ENCODE measurements around the gene WASF1. TPM values are rescaled to one million over a fixed set of nuclear protein-coding genes. Genes with fewer than 3 reads are reported as not detected.

Gene WASF1
- total RNA-seq, 4 donors from 2014 or later: 10.7 to 20.9 (median 16.3) TPM

GRCh38 chr6:110178626-110179405 is 654 bp downstream of the WASF1 start:
- TF ChIP-seq POLR2A (IDR thresholded peaks at IDR 0.05): no peak
- TF ChIP-seq, protein P1, sequence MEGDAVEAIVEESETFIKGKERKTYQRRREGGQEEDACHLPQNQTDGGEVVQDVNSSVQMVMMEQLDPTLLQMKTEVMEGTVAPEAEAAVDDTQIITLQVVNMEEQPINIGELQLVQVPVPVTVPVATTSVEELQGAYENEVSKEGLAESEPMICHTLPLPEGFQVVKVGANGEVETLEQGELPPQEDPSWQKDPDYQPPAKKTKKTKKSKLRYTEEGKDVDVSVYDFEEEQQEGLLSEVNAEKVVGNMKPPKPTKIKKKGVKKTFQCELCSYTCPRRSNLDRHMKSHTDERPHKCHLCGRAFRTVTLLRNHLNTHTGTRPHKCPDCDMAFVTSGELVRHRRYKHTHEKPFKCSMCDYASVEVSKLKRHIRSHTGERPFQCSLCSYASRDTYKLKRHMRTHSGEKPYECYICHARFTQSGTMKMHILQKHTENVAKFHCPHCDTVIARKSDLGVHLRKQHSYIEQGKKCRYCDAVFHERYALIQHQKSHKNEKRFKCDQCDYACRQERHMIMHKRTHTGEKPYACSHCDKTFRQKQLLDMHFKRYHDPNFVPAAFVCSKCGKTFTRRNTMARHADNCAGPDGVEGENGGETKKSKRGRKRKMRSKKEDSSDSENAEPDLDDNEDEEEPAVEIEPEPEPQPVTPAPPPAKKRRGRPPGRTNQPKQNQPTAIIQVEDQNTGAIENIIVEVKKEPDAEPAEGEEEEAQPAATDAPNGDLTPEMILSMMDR (IDR thresholded peaks at IDR 0.05): peak in 5 of 6 experiments; percentile 53 to 73 (median 60)
- H3K27me3 ChIP-seq: no peaks in the 10 kb centered on the region
- peaks cover 24 to 48% (median 27%) of the 10 kb centered on the region in 3 donors for H3K4me1 ChIP-seq
- H3K27ac ChIP-seq: peak overlapping the region; percentile 80 to 92 (median 90)
- peak overlapping the region; percentile 72 to 84 (median 82) for H3K4me3 ChIP-seq
- DNase-seq: no peak
- intact Hi-C loops (cut with DNase I): no loop called here
- H3K9me3 ChIP-seq: no peaks in the 10 kb centered on the region
- 1% methylated on average over 13 to 17 of the region's 66 CpGs for WGBS, 2 donors
- no peaks in the 10 kb centered on the region for H3K36me3 ChIP-seq

DNA sequence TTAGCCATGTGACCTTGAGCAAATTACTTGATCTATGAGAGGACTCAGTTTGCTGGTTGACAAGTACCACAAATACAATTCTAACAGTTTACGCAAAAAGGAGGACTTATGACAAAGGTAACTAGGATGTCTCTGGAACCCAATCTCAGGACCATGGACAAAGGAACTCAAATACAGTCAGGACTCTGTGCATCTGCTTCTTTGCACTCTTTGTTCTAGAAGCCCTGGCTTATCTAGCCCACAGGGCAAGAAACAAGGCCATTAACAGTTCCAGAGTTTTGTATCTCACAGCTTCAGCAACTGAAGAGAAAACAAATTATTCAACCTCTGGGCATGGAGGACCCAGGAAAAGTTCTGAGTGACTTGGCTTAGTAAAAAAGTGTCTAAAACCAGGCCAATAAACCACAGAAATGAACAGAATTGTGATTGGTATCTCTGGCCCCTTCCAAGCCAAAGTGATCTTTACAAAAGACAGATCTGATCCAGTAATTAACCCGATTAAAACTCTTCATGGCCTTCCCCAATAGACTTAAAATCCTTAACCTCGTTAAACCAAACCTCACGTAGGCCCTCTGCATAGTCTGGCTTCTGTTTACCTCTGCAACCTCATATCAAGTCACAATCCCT is 5.9 kb downstream of the WASF1 start:
- Histone ChIP-seq H3K36me3 (no peaks in the 10 kb centered on the region), H3K9me3 (no peaks in the 10 kb centered on the region), H3K4me3 (no peak overlapping the region), H3K27me3 (no peaks in the 10 kb centered on the region), H3K27ac (no peak overlapping the region), H3K4me1 (peaks cover 0 to 13% (median 0%) of the 10 kb centered on the region in 3 donors)
- no peak for DNase-seq
- intact Hi-C loops (cut with DNase I): no loop called here
- 78 to 88% methylated on average over 4 of the region's 4 CpGs for WGBS, 2 donors
- TF ChIP-seq, protein P1 (IDR thresholded peaks at IDR 0.05): no peak
- TF ChIP-seq POLR2A (IDR thresholded peaks at IDR 0.05): no peak

DNA sequence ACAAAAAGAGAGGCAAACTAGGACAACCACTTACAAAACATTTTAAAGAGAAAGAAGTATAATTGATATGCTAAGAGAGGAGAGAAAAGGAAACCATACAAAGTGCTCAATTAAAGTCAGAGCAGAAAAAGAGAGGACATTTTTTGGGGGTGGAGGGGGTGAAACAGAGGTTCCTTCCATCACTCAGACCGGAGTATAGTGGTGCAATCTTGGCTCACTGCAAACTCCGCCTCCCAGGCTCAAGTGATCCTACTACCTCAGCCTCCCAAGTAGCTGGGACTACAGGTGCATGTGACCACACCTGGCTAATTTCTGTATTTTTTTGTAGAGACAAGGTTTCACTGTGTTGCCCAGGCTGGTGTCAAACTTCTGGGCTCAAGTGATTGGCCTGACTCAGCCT is 9.4 kb downstream of the WASF1 start:
- DNase-seq: no peak
- Histone ChIP-seq H3K27ac (no peak overlapping the region), H3K4me3 (no peak overlapping the region), H3K27me3 (no peaks in the 10 kb centered on the region), H3K36me3 (no peaks in the 10 kb centered on the region), H3K9me3 (no peaks in the 10 kb centered on the region), H3K4me1 (no peaks in the 10 kb centered on the region)
- intact Hi-C loops (cut with DNase I): no loop called here
- 92% methylated on average over 2 of the region's 2 CpGs for WGBS, 2 donors
- TF ChIP-seq POLR2A (IDR thresholded peaks at IDR 0.05): no peak
- TF ChIP-seq, protein P1 (IDR thresholded peaks at IDR 0.05): no peak

- no peaks in the 10 kb centered on the region for H3K9me3 ChIP-seq
- no peaks in the 10 kb centered on the region for H3K4me1 ChIP-seq
- no peak overlapping the region for H3K4me3 ChIP-seq
- no peaks in the 10 kb centered on the region for H3K36me3 ChIP-seq
- no peak for DNase-seq
- TF ChIP-seq POLR2A (IDR thresholded peaks at IDR 0.05): no peak
- TF ChIP-seq, protein P1 (IDR thresholded peaks at IDR 0.05): no peak
- no peak overlapping the region for H3K27ac ChIP-seq
- intact Hi-C loops (cut with DNase I): no loop called here
- H3K27me3 ChIP-seq: no peaks in the 10 kb centered on the region
- 100% methylated on average over 1 of the region's 1 CpG for WGBS, 2 donors
Observed at GRCh38 chr6:110158479-110158878, 21.0 kb downstream of the WASF1 start.

DNA sequence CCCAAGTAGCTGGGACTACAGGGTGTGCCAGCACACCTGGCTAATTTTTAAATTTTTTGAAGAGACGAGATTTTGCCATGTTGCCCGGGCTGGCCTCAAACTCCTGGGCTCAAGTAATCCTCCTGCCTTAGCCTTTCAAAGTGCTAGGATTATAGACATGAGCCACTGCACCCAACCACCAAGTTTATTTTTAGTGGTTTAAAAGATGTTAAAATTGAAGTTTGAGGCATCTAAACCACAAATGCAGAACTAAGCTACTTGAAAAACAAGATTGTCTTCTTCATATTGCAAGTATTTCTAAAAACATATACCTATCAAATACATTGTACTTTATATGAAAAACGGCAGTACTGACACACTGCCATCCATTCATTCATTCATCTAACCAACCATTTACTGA is 31.6 kb downstream of the WASF1 start:
- peaks cover 0 to 4% (median 0%) of the 10 kb centered on the region in 3 donors for H3K36me3 ChIP-seq
- peaks cover 0 to 4% (median 0%) of the 10 kb centered on the region in 3 donors for H3K4me1 ChIP-seq
- no peaks in the 10 kb centered on the region for H3K9me3 ChIP-seq
- TF ChIP-seq POLR2A (IDR thresholded peaks at IDR 0.05): no peak
- TF ChIP-seq, protein P1 (IDR thresholded peaks at IDR 0.05): no peak
- no peak overlapping the region for H3K4me3 ChIP-seq
- H3K27ac ChIP-seq: no peak overlapping the region
- intact Hi-C loops (cut with DNase I): no loop called here
- WGBS, 2 donors: 75% methylated on average over 2 to 3 of the region's 3 CpGs
- H3K27me3 ChIP-seq: no peaks in the 10 kb centered on the region
- DNase-seq: no peak

Data from esophagus squamous epithelium (tissue), 5 donors.